Body of pancreas (tissue), 4 donors: ENCODE results near the gene EGLN1.

Source experiments
- POLR2A ChIP-seq, 3 donors: fragments of 450-650 bp; IDR thresholded peaks; one replicate each; pipeline ENCODE4 v1.6.1; 2016; ENCODE audit warnings: antibody characterized with exemption in 3 of 3, mild to moderate bottlenecking in 2 of 3
- TF ChIP-seq, protein P1 (sequence below), 7 experiments: fragments of 450-650 bp in 4 of 7; fragments of 200-600 bp in 3 of 7; sonication (generic) in 3 of 7; IDR thresholded peaks; one replicate each; pipeline ENCODE4 v1.5.1; 2016 to 2019; ENCODE audit warnings: antibody characterized with exemption in 7 of 7

DNA sequence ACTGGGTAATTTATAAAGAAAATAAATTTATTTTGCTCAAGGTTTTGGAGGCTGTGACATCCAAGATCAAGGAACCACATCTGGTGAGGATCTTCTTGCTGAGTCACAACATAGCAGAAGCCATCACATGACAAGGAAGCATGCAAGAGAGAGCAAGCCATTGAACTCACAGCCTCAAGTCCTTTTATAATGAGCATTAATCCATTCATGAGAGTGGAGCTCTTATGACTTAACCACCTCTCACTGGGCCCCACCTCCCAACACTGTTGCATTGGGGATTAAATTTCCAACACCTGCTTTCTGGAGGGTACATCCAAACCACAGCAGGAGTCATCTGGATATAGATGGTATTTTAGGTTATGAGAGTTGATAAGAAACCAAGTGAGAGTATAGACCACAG, 20.6 kb upstream of the EGLN1 start:
- TF ChIP-seq, protein P1, sequence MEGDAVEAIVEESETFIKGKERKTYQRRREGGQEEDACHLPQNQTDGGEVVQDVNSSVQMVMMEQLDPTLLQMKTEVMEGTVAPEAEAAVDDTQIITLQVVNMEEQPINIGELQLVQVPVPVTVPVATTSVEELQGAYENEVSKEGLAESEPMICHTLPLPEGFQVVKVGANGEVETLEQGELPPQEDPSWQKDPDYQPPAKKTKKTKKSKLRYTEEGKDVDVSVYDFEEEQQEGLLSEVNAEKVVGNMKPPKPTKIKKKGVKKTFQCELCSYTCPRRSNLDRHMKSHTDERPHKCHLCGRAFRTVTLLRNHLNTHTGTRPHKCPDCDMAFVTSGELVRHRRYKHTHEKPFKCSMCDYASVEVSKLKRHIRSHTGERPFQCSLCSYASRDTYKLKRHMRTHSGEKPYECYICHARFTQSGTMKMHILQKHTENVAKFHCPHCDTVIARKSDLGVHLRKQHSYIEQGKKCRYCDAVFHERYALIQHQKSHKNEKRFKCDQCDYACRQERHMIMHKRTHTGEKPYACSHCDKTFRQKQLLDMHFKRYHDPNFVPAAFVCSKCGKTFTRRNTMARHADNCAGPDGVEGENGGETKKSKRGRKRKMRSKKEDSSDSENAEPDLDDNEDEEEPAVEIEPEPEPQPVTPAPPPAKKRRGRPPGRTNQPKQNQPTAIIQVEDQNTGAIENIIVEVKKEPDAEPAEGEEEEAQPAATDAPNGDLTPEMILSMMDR (IDR thresholded peaks at IDR 0.05) = no peak
- TF ChIP-seq POLR2A (IDR thresholded peaks at IDR 0.05) = no peak
